IPS-18a (cell line): ENCODE measurements around the gene PLCB4.
A peak's percentile ranks its signal among the peaks of the same experiment; 100 is the strongest.

ENCODE experiments used
- H3K27ac ChIP-seq: one replicate; pipeline ENCODE4 v1.5.1; 2013; ENCODE audit warnings: low read length
- H3K27me3 ChIP-seq: one replicate; pipeline ENCODE4 v1.6.1; 2013; ENCODE audit warnings: mild to moderate bottlenecking, low read length; ENCODE audit not compliant: control insufficient read depth, insufficient read depth
- H3K36me3 ChIP-seq: one replicate; pipeline ENCODE4 v1.6.1; 2013; ENCODE audit warnings: low read depth, low read length; ENCODE audit not compliant: control insufficient read depth
- H3K4me1 ChIP-seq: one replicate; pipeline ENCODE4 v1.6.1; 2013; ENCODE audit warnings: low read depth, low read length; ENCODE audit not compliant: control insufficient read depth
- H3K4me3 ChIP-seq: one replicate; pipeline ENCODE4 v1.5.1; 2013; ENCODE audit warnings: low read length
- H3K9ac ChIP-seq: one replicate; pipeline ENCODE4 v1.6.1; 2013; ENCODE audit warnings: mild to moderate bottlenecking, low read length, moderate library complexity
- H3K9me3 ChIP-seq: one replicate; pipeline ENCODE4 v1.6.1; 2013; ENCODE audit warnings: low read depth, low read length; ENCODE audit not compliant: control insufficient read depth

PLCB4 gene

GRCh38 chr20:9068841-9069663, at the start of gene PLCB4:
Gene PLCB4, plus strand, starts transcription at chr20:9069087. Its CDS starts 238,728 bp downstream, at chr20:9307815.
- Histone ChIP-seq H3K4me1 (peaks cover 45% of the 10 kb centered on the region), H3K27me3 (no peaks in the 10 kb centered on the region), H3K27ac (no peak within 1 kb of the TSS), H3K9ac (peak within 1 kb of the TSS; percentile 78), H3K36me3 (no peaks in the 10 kb centered on the region), H3K4me3 (peak within 1 kb of the TSS; percentile 90), H3K9me3 (no peaks in the 10 kb centered on the region)

DNA sequence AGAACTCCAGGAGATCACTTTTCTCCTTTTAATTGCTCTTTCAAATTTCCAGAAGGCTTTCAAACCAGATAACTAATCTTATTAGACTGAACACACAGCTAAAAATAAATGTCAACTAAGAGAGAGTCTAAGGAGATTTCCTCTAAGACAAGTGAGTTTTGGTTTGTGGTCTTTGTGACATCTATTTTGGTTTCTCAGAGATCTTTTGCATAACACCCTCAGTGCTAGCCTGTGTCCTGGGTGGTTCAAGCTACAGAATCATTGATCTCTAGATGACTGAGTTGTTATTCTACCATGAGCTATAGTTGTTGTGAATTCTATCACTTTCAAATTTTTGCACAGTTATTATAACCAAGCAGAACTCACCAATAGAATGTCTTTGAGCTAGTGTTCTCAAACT, 49.1 kb upstream of the PLCB4 start:
- H3K4me1 ChIP-seq: peaks cover 46% of the 10 kb centered on the region
- H3K27me3 ChIP-seq: no peaks in the 10 kb centered on the region
- H3K4me3 ChIP-seq: no peak overlapping the region
- H3K9ac ChIP-seq: no peak overlapping the region
- no peaks in the 10 kb centered on the region for H3K36me3 ChIP-seq
- H3K9me3 ChIP-seq: no peaks in the 10 kb centered on the region
- H3K27ac ChIP-seq: no peak overlapping the region

DNA sequence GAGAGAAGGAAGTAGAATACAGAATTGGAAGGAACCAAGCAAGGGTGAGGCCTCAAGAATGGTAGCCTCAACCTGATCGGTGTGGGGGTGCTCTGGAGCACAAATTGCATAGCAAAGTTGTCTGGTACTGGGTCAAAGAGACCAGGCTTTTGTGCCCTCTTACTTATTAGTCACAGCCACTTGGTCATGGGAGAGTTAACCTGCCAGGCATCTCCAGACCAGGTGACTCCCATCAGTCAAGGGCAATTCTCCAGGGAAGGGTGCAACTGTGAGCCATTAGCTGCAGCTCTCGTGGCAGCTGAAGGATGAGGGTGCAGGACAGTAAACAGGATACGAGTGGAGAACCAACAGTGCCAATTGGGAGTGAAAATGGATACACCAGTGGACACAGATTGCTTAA, 47.7 kb upstream of the PLCB4 start:
- no peaks in the 10 kb centered on the region for H3K36me3 ChIP-seq
- no peaks in the 10 kb centered on the region for H3K27me3 ChIP-seq

GRCh38 chr20:9021699-9022098, 47.2 kb upstream of the PLCB4 start:
- Histone ChIP-seq H3K36me3 (no peaks in the 10 kb centered on the region), H3K4me1 (peaks cover 46% of the 10 kb centered on the region), H3K27ac (no peak overlapping the region)

More for the DNA sequence above, 47.7 kb upstream of the PLCB4 start:
- Histone ChIP-seq H3K9me3 (no peaks in the 10 kb centered on the region), H3K27ac (no peak overlapping the region), H3K4me3 (no peak overlapping the region), H3K9ac (no peak overlapping the region), H3K4me1 (peaks cover 44% of the 10 kb centered on the region)

GRCh38 chr20:9022376-9022775, 46.5 kb upstream of the PLCB4 start:
- Histone ChIP-seq H3K9me3 (no peaks in the 10 kb centered on the region), H3K27me3 (no peaks in the 10 kb centered on the region)

More at GRCh38 chr20:9021699-9022098, 47.2 kb upstream of the PLCB4 start:
- Histone ChIP-seq H3K27me3 (no peaks in the 10 kb centered on the region), H3K9me3 (no peaks in the 10 kb centered on the region), H3K4me3 (no peak overlapping the region), H3K9ac (no peak overlapping the region)

GRCh38 chr20:9024606-9025005, 44.3 kb upstream of the PLCB4 start:
- H3K9ac ChIP-seq: no peak overlapping the region
- no peaks in the 10 kb centered on the region for H3K36me3 ChIP-seq
- no peaks in the 10 kb centered on the region for H3K27me3 ChIP-seq
- H3K4me1 ChIP-seq: peaks cover 31% of the 10 kb centered on the region
- no peak overlapping the region for H3K27ac ChIP-seq
- no peak overlapping the region for H3K4me3 ChIP-seq
- H3K9me3 ChIP-seq: no peaks in the 10 kb centered on the region

More at GRCh38 chr20:9022376-9022775, 46.5 kb upstream of the PLCB4 start:
- Histone ChIP-seq H3K9ac (no peak overlapping the region), H3K36me3 (no peaks in the 10 kb centered on the region), H3K4me3 (no peak overlapping the region), H3K27ac (no peak overlapping the region), H3K4me1 (peaks cover 50% of the 10 kb centered on the region)

DNA sequence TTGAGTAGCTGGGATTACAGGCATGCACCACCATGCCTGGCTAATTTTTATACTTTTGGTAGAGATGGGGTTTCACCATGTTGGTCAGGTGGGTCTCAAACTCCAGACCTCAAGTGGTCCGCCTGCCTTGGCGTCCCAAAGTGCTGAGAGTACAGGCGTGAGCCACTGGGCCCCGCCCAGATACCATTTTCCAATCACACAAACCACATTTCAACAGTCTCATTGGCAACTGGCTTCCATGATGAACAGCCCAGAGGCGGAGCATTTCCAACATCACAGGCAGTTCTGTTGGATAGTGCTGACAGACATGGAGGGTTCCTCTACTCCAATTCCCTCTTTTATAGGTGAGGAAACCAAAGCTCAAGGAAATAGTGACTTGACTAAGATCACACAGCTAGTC, 43.9 kb upstream of the PLCB4 start:
- H3K27ac ChIP-seq: no peak overlapping the region
- H3K9me3 ChIP-seq: no peaks in the 10 kb centered on the region
- H3K4me1 ChIP-seq: peaks cover 27% of the 10 kb centered on the region
- H3K9ac ChIP-seq: no peak overlapping the region
- H3K27me3 ChIP-seq: no peaks in the 10 kb centered on the region
- no peaks in the 10 kb centered on the region for H3K36me3 ChIP-seq
- H3K4me3 ChIP-seq: no peak overlapping the region

- Histone ChIP-seq H3K4me3 (no peak overlapping the region), H3K9me3 (no peaks in the 10 kb centered on the region), H3K27me3 (no peaks in the 10 kb centered on the region), H3K36me3 (no peaks in the 10 kb centered on the region), H3K9ac (no peak overlapping the region), H3K4me1 (peaks cover 23% of the 10 kb centered on the region), H3K27ac (no peak overlapping the region)
Measured at GRCh38 chr20:9025643-9026042, 43.2 kb upstream of the PLCB4 start.

DNA sequence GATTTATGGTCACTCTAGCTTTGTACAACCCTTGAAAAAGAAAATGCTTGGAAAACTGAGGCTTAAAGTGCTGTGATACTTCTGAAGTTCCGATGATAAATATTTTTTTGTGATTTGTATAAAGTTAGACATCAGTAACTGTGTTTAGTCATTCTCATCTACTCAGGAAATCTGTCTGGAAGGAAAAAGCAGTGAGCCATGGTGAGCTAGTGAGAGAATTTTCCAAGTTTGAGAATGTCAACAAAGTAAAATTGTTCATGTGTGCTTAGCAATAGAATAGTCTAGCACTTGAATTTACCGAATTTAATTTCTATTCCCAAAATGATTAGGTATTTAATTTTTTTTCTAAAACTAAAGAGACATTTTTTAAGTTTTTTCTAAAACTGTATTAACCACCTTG, 41.3 kb upstream of the PLCB4 start:
- Histone ChIP-seq H3K36me3 (no peaks in the 10 kb centered on the region), H3K27me3 (no peaks in the 10 kb centered on the region), H3K9ac (no peak overlapping the region), H3K4me1 (peaks cover 8% of the 10 kb centered on the region), H3K4me3 (no peak overlapping the region), H3K27ac (no peak overlapping the region), H3K9me3 (no peaks in the 10 kb centered on the region)

- Histone ChIP-seq H3K9ac (no peak overlapping the region), H3K36me3 (no peaks in the 10 kb centered on the region), H3K9me3 (no peaks in the 10 kb centered on the region), H3K4me1 (peaks cover 6% of the 10 kb centered on the region), H3K27me3 (no peaks in the 10 kb centered on the region), H3K27ac (no peak overlapping the region), H3K4me3 (no peak overlapping the region)
Measured at GRCh38 chr20:9028419-9028818, 40.5 kb upstream of the PLCB4 start.

GRCh38 chr20:9031991-9032390, 36.9 kb upstream of the PLCB4 start:
- no peaks in the 10 kb centered on the region for H3K36me3 ChIP-seq
- no peak overlapping the region for H3K4me3 ChIP-seq
- H3K9me3 ChIP-seq: no peaks in the 10 kb centered on the region
- no peak overlapping the region for H3K9ac ChIP-seq
- no peak overlapping the region for H3K27ac ChIP-seq
- H3K27me3 ChIP-seq: no peaks in the 10 kb centered on the region
- peaks cover under 1% of the 10 kb centered on the region for H3K4me1 ChIP-seq

DNA sequence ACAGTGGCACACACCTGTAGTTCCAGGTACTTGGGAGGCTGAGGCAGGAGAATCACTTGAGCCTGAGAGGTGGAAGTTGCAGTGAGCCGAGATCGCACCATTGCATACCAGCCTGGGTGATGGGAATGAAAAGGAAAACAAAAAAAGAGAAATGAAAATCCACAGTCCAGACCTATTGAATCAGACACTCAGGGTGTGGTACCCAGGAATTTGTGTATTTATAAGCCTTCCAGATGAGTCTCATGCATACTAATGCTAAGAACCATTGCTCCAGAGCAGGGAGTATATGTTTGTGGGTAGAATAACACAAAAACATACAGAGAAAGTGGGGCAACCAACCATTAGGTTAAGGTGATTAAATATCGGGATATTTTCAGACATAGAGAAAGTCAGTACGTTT, 36.1 kb upstream of the PLCB4 start:
- Histone ChIP-seq H3K36me3 (no peaks in the 10 kb centered on the region), H3K27ac (no peak overlapping the region), H3K4me1 (no peaks in the 10 kb centered on the region), H3K9me3 (no peaks in the 10 kb centered on the region), H3K4me3 (no peak overlapping the region), H3K9ac (no peak overlapping the region), H3K27me3 (no peaks in the 10 kb centered on the region)
